NCI-H2081 (cell line): Measurements from ENCODE around the gene PSD4.
A peak's percentile ranks its signal among the peaks of the same experiment; 100 is the strongest.

Source experiments
- DNase-seq, 2 experiments: peaks; one replicate each; lab custom pipeline; 2025; lab: John Stamatoyannopoulos, UW

PSD4 gene

DNA sequence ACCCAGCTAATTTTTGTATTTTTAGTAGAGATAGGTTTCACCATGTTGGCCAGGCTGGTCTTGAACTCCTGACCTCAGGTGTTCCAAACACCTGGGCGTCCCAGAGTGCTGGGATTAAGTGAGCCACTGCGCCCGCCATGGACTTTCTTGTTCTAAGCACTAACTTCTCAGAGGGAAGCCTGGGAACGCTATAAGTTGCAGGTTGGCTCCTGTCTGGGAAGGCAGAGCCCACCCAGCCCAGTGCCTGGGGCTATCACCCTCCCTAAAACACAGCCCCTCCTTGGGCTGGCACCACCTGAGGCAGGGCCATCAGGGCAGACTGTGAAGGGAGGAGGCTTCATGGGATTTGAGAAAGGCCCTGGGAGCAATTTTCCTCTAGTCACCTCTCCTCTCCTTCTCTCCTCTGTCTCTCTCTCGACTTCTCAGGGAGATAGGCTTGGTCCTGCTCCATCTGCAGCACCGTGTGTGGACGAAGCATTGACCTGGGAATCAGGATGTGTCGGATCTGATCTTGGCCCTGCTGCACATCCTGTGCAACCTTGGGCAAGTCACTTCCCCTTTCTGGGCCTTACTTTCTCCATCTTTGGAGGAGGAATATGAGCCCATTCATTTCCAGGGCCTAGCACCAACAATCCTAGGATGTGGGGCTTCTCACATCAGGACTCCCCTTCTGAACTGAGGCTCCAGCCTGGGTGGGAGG is 10.9 kb downstream of the PSD4 start:
- DNase-seq, result no peak

DNA sequence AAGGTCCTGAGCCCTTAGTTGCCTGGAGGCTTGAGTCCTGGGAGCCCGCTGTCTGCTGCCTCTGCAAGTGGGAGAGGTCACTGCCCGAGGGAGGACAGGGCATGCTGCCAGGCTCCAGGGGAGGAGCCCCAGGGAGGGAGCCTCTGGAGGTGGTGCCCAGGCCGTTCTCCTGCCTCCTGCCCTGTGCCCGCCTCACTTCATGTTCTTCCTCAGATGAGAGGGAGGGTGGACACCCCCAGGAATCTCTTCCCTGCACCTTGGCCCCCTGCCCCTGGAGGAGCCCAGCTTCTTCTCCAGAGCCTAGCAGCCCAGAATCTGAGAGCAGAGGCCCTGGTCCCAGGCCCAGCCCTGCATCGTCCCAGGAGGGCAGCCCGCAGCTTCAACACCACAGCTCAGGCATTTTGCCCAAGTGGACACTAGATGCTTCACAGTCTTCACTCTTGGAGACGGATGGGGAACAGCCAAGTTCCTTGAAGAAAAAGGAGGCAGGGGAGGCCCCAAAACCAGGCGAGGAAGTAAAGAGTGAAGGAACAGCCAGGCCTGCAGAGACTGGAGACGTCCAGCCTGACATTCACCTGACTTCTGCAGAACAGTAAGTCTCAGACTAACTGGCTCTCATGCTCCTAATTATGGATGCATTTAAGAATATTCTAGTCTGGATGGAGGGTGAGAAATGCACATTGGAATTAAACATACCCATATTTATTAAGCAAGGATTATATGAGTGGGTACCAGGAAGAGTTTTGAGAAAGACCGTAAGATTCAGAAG is 12.1 kb downstream of the PSD4 start:
- no peak for DNase-seq

DNA sequence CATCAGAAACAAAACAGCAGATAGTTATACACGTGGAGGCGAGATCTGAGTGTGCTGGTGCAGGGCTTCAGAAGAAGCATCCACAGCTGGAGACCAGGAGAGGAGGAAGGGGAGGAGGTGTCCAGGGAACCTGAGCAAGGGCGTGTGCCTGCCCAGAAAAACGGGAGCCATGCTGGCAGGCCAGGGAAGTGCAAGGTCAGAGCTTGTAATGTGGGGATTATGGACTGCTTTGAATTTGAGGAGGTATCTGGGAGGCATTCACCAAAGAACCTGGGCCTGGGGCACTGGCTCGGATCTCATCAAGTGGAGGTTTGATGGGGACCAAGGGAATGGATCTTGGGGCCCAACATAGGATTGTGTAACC is 12.6 kb downstream of the PSD4 start:
- DNase-seq, result no peak

DNA sequence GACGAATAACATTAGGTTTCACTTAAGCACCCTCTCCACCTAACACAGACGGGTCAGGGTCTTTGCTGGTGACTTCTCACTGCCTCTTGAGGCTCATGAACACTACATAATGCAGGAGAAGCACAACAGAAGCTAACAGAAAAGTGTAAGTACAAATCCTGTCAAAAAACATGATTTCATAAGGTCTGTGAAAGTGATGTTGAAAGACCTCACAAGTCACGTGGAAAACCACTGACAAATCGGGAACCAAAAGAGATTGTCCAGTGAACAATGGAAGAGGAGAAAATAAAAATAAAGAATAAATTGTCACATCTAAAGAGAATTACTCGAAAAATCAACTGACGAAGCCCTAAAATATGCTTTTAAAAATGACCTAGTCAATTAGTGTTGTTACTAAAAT is 14.0 kb downstream of the PSD4 start:
- no peak for DNase-seq

DNA sequence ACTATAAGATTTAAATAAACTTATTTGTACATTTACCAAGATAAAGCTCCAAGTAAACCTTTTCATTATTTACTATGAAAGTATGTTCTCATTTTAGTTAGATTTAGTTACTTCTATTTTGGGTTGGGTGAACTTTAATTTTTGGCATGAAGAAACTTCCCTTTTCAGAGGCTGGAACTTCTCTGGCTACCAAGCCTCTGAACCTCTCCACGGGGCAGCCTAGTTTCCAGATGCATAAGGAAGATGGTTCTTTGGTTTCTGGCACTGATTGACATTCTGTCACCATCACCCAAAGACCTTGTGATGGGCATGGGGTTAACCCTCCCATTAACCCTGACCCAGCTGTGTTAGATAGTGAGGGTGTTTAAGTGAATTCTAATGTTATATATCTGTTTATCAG is 17.1 kb downstream of the PSD4 start:
- DNase-seq, result no peak

DNA sequence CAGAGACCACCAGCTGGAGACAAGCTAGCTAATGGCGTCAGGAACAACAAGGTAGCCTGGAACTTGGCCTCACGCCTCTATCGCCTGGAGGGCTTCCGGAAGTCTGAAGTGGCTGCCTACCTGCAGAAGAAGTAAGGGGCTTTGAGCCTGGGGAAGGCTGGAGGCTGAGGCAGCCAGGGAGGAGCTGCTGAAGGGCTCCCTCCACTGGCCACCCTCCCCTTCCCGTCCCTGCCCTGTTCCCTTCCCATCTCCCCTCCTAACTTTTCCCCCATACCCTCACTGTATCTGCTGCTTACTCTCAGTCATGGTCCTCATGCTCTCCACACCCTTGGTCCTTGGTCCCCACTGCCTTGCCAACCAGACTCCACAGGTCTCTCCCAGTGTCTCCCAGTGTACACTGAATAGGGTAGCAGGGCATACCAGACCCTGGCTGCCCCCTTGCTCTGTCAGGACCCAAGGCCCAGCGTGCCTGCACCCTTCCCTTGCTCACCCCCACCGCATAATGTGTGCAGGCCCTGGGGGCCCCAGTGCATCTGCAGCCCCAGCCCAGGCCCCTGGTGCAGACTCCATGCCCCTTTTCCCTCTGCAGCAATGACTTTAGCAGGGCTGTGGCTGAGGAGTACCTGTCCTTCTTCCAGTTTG is 18.8 kb downstream of the PSD4 start:
- no peak for DNase-seq

DNA sequence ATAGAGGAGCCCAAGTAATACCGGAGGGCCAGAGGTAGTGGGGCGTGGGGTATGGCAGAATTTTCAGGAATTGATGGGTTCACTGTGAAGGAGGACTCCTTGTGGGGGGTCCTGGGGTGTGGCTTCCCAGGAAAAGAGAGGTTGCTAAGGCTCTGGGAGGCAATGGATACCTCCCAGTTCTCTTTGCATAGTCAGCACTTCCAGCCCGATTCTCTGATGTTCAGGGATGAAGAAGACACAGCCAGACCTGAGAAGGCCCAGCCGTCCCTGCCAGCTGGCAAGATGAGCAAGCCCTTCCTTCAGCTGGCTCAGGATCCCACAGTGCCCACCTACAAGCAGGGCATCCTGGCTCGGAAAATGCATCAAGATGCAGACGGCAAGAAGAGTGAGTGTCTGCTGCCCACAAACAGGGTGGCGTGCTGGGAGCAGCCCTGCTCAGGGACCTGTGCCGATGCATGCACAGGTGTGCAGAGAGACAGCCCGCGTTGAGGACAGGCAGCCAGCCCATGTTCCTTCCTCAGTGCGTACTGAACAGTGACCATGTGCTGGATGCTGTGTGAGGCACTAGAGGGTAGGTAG is 22.2 kb downstream of the PSD4 start:
- no peak for DNase-seq

DNA sequence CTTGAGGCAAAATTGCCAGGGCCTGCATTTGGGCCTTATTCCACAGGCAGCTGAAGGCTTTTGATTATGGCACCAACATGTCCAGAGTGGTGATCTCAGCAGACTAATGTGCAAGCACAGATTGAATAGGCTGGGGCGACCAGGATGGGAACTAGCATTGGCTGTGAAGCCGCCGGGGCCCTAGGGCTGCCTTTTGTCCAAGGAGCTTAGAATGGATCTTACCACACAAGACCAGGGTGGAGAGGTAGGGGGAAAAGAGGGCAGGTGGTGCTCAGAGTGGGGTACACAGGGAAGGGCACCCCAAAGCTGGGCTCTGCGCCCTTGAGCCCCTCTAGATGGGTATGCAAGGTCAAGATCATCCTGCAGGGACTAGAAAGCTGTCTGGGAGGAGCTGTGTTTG is 23.1 kb downstream of the PSD4 start:
- no peak for DNase-seq

DNA sequence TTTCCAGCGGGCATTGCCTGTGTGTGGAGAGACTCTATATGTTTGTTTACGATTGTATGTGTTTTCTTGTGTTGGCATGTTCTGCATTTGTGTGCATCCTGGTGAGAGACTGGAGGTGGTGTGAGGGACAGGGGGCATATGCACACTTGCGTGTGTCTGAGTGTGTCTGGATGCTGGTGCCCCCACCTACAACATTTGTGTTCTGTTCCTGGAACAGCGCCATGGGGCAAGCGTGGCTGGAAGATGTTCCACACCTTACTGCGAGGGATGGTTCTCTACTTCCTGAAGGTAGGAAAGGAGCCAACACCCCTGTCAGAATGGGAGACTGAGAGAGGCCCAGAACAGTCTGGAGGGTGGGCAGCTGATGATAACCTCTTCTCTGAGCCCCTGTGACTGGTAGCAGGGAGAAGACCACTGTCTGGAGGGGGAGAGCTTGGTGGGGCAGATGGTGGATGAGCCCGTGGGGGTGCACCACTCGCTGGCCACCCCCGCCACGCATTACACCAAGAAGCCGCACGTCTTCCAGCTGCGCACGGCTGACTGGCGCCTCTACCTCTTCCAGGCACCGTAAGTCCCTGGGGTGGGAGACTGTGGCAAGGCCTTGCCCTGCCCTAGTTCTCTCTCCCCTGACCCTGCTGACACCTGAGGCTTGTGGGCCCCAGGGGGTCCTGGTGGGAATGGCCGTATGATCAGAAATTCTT is 23.7 kb downstream of the PSD4 start:
- no peak for DNase-seq

DNA sequence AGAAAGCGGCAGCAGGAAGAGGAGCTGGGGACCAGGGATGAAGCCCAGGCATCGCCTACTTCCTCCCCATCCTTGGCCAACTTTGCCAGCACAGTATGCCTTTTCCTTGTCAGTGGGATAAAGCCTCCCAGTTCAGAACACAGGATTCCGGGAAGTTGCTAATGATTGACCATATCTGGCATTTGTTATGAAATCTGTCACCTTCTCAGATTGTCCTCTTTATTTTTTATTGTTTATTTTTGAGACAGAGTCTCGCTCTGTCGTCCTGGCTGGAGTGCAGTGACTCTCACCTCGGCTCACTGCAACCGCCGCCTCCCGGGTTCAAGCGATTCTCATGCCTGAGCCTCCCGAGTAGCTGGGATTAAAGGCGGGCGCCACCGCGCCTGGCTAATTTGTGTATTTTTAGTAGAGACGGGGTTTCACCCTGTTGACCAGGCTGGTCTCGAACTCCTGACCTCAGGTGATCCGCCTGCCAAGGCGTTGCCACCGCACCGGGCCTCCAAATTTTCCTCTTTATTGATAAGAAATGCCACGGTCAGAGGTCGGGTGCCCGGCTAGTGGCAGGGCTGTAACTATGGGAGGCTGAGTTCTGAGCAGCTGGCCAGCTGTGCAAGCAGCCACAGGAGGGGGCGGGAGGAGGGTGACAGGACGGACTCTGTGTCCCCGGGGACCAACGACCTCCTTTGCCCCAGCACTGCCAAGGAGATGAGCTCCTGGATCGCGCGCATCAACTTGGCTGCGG is 24.4 kb downstream of the PSD4 start:
- DNase-seq, result no peak

DNA sequence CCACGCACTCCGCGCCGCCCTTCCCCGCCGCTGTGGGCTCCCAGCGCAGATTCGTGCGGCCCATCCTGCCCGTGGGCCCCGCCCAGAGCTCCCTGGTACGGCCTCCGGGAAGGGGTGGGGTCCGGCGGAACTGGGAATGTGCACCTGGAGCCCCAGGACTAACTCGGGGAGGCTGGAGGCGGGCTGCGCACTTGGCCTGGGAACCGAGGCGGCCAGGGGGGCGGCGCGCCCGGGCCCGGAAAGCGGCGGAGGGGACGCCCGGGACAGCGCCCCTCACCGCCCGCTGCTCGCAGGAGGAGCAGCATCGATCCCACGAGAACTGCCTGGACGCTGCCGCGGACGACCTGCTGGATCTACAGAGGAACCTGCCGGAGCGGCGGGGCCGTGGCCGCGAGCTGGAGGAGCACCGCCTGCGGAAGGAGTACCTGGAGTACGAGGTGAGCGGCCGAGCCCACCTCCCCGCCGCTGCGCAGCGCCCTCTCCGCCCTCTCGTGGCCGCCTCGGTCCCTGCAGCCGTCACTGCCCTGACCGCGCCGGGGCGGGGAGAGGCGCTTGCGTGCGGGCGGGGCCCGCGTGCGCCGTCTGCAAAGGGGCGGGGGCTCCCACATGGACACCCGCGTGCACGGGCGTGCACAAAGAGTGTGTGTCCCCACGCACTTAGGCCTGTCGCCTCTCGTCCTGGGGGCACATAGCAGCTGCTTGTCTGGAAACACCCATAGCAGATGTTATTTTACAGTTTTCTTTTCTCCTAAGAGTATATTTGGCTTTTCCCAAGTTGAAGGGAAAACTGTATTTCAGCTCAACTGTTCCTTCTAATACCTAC is 25.2 kb downstream of the PSD4 start:
- DNase-seq, result peak; percentile 75 to 87

DNA sequence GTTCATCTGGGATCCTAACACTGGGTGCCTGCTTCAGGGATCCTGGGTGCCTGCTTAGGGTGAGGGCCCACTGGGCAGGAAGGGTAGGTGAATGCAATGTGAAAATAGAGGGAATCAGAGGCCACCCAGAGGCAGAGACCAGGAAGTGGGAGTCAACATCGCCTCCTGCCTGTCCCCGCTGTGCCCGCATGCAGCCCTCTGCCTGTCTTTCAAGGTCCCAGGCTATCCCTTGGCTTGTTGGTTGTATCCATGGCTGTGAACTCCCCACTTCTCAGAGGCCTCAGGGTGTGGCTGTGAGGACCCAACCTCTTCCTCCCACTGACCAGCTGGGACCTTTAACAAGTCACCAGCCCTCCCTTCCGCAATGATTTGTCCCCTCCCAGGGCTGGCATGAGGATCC is 26.5 kb downstream of the PSD4 start:
- no peak for DNase-seq

DNA sequence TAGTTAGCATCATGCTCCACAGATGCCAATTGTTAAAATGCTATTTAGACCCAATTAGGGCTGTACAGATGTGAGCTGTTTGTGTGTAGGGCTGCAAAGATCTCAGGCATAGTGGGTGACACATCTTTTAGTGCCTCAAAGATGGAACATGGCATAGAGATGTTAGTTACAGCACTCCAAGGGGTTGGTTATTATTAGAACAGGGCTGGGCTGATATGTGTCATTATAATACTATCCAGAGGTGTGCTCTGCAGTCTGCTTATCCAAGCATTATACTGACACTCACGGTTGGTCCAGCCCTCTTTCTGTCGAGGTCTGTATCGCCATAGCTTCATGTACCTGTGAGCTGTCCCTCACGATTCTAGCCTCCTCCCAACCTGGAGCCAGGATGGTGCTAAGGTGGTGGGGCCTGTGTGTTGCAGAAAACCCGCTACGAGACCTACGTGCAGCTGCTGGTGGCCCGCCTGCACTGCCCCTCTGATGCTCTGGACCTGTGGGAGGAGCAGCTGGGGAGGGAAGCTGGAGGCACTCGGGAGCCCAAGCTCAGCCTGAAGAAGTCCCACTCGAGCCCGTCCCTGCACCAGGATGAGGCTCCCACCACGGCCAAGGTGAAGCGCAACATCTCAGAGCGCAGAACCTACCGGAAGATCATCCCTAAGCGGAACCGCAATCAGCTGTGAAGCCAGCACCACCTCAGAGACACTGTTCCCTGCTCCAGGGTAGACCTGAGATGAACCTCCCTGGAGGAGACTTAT is 27.1 kb downstream of the PSD4 start:
- DNase-seq, result no peak

DNA sequence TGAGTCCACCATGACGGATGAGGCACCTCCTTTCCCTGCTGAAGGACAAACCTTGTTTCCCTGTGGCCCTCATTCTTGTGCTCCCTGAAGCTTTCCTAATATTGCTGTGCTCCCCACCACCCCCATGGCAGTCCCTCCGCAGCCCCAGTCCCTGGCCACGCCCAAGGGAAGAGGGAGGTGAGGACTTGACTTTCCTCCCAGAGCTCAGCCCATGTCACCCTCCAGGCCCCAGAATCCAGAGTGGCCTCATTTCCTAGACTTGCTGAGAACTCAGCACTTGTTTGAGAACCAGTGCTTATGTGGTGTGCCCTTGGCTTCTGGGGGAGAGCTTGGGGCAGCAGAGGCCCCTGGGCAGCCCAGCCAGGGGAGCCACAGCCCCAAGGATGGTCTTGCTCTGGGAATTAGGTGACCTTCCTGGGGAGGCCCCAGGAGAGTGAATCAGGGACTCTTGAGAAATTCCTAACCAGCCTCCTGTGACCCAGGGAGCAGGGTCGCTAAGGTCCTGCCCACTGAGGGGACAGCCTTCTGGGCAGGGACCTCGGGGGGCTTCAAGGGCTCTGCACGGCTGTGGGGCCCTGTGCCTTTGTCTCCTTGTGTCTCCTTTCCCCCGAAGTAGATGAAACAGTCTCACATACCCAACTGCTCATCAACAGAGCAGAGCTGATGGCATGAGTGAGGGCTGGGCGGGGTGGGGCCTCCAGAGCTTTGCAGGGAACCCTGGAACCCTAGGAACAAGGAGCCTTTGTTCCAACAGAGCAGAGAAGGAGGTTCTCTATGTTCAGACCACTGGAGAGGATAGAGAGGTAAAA is 27.9 kb downstream of the PSD4 start:
- no peak for DNase-seq

DNA sequence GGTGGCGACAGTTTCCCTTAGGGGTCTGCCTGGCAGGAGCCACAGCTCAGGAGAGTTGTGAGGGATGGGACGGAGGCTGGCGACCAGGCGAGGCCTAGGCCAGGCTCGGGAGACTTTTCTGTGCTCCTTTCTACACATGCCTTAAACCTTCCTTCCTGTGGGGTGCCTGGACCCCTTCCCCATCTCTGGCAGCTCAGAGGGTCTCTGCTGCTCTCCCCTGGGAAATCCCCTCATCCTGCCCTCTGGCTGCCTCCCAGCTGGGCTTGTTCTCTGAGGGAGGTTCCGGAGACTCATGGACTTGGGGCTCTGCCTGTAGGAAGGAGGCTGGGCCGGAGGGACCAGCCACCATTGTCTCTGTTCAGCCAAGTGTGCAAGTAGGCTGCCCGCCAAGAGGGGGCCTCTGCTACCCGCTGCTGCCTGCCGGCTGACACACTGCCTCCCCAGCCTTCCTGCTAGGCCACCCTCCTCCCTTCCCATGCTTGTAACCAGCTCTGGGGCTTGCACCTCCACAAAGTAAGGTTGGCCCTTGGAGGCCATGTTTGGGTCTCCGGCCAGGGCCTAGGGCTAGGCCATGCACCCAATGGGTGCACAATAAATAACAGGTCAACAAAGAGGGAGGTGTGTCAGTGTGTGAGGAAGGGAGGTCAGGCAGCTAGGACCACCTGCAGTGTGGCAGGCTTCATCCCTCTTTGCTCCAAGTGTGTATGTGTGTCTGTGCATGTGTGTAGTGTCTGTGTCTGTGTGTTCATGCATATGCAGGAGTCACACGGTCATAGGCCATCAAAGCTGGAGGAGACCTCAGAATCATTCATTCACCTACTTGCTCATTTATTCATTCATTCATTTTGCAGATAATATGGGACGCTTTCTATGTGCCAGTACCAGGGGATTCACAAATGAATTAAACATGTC is 28.8 kb downstream of the PSD4 start:
- DNase-seq, result no peak

DNA sequence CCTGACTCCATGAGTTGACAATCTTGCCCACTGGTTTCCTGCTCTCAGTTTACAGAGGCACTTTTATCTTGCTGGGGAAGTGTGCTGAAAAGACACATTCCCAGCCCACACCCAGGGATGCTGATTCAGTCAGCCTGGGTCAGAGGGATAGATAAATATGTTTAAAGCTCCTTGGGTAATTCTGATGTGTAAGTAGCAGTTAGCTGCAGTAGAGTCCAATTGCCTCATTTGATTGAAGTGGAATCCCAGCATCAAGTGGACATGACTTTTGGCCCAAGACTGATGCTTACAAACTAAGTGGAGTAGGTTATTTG is 29.4 kb downstream of the PSD4 start:
- no peak for DNase-seq

DNA sequence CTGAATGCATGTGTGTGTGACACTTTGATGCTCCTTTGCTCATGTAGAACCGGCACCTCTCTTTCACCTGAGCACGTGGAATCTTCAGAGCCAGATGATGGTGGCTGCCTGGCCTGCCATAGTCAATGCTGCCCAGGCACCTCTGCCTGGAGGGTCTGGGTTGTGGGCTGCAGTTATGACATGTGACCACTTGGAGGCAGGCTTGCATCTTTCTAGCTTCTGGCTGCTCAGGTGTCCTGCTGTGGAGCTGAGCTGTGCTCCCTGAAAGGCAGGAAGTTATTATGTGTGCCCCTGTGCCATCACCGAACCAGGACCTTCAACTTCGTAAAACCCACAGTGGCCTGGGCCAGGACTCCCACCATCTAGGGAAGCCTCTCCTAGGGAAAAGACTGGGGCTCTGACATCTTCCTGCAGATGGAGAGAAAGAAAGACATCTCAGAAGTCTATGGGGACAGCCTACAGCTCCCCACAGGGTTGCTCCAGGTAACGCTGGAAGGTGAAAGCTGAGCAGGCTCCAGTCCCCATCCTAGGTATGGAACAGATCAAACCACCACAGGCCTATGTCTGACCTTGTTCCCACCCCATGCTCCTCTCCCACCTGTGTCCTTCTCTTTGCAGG is 30.2 kb downstream of the PSD4 start:
- DNase-seq, result peak; percentile 77 to 85

DNA sequence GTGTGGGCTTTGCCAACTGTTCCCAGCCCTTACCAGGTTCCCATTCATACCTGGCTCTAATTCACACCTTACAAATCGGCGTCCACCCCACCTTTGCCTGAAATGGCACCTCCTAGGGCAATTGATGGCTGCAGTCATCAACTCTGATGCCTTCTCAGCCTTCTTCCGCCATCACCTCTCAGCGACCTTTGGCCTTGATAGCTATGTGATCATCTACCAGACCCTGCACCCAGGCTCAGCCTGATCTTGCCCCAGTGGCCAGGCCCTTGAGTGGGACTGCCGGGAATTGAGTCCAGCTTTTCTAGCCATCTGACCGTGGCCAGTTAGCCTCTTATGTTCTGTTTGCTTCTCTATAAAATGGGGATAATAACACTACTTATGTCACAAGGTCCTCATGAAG is 32.5 kb downstream of the PSD4 start:
- no peak for DNase-seq
